ENCODE data around the gene TSPAN9.

Gene TSPAN9

DNA sequence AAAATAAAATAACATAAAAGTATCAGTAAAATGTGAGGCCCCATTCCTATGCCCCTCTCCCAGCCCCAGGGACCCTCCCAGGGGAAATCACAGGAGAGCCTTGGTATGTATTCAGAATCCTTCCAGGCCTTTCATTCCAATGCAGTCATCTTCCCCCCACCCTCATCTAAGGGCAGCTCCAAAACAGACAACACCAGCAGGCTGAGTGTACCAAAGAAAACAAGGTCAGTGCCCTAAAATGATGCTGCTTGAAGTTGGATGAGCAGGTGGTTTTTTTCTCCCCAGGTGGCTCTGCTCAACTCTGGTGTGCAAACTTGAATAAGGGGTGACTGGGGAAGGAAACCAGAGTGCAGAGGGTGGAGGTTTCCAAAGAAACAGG is 56.2 kb downstream of the TSPAN9 start:
- Mint-ChIP-seq H3K4me1 (peaks cover 21% of the 10 kb centered on the region), H3K4me3 (no peak overlapping the region), H3K27me3 (peaks cover 18% of the 10 kb centered on the region), H3K9me3 (no peaks in the 10 kb centered on the region), H3K36me3 (no peaks in the 10 kb centered on the region), H3K27ac (no peak overlapping the region)

DNA sequence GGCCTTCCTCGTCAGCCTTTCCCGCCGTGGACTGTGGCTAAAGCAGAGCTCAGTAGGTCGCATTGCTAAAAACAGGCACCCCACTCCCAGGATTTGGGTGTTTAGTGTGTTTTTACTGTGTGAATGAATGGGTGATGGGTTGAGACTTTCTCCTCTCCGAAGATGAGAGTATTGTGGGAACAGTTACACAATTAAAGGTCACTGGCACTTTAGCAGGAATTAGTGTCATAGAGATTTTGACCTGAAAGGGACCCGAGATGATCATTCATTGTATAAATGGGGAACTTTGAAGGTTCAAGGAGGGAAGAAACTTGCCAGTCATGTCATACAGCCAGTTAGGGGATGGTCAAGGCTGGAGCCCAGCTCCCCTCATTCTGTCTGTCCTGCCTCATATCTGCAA is 56.9 kb downstream of the TSPAN9 start:
- Mint-ChIP-seq H3K27me3 (peaks cover 12% of the 10 kb centered on the region), H3K27ac (no peak overlapping the region), H3K4me1 (peaks cover 19% of the 10 kb centered on the region), H3K9me3 (no peaks in the 10 kb centered on the region), H3K36me3 (no peaks in the 10 kb centered on the region), H3K4me3 (no peak overlapping the region)

DNA sequence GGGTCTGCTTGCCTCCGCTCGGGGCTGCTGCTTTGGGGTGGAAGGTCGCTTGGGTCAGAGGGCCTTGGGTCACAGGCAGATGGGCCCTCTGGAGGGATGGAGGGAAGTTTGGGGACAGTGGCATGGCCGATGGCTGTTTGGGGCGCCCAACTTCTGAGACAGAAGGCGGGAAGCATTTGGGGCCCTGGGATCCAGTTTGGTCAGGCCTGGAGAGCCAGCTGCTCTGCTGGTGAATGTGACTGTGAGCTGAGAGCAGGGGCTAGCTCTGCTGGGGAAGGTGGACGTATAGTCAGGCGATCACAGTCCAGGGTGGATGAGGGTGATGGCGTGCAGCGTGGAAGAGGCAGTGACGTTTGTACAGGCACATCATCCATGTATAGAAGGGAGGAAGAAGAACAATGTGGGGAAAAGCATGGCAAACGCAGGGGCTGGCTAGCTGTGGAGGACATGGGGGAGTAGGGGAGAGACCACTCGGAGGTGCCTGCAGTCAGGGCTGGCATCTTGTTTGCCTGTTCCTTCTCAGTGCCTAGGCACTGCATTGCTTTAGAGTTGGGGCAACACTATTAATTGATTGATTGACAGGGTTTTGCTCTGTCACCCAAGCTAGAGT is 57.5 kb downstream of the TSPAN9 start:
- no peak overlapping the region for H3K27ac Mint-ChIP-seq
- no peak overlapping the region for H3K4me3 Mint-ChIP-seq
- peaks cover 14% of the 10 kb centered on the region for H3K4me1 Mint-ChIP-seq
- no peaks in the 10 kb centered on the region for H3K9me3 Mint-ChIP-seq
- H3K36me3 Mint-ChIP-seq, result no peaks in the 10 kb centered on the region
- peaks cover 10% of the 10 kb centered on the region for H3K27me3 Mint-ChIP-seq

DNA sequence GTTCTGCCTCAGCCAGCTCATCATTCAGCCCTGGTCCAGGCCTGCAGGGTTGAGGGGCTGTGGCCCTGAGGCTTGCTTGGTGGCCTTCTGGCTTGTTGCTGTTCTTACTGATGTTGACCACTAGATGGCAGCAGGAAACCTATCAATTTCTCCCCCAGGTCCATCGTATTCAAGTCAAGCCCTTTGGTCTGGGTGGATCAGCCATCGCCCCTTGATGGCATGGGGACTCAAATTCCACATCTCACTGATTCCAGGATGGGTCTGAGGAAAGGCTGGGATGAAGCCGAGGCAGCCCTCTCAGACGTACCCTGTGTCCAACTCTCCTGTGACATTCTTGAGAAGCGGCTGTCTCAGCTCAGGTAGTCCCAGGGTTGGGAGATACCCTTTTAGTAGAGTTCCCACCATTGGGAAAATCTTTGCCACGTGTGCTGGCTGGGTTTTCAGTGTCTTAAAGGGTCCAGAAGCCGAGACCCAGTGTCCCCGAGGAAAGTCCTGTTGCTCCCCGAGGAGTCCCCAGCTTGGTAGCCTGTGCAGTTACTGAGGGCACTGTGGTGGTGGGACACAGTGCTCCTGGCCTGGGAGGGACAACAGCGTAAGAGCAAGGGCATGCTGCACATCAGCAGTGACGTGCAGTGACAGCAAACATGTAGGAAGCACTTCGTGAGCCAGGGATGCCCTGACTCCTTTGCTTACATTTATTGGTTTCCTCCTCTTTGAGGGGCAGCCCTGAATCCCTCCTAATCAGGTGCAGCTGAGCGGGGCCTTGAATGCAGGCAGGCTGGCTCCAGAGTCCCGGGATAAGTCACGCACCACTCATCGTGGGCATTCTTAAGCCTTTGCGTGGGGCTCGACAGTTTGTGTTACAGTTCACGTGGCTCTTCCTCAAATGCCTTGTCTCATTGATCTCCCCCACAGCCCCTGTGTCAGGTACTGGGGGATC is 58.6 kb downstream of the TSPAN9 start:
- Mint-ChIP-seq H3K4me1 (peaks cover 4% of the 10 kb centered on the region), H3K4me3 (no peak overlapping the region), H3K9me3 (no peaks in the 10 kb centered on the region), H3K27ac (no peak overlapping the region), H3K27me3 (peaks cover 11% of the 10 kb centered on the region), H3K36me3 (peaks cover 1% of the 10 kb centered on the region)

DNA sequence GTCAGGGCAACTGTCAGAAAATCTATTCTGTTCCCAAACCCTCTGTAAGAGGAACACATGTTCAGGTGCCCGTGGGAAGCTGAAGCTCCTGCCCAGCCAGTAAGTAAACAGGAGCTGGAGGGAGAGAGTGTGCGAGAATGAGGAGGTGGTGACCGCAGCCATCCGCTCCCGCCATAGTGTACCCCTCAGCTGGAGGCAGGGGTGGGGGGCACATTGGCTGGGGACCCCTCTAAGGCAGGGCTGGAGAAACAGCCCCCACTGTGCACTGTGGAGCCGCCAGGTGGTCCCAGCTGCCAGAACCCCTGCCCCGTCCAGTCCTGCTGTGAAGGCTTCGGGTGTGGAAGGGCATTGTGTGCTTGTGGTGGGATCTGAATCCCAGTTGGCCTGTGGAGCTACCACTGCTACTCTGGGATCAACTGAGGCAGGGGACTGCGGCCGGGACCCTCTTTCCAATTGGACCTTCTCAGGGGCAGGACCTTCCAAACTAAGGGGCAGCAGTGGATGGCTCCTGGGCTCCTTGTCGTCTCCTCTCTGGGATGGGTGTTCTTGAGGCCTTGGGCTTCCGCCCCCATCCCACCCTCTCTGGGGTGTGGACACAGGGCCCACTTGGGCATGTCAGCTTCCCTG is 59.6 kb downstream of the TSPAN9 start:
- Mint-ChIP-seq H3K9me3 (no peaks in the 10 kb centered on the region), H3K27me3 (peaks cover 10% of the 10 kb centered on the region), H3K4me3 (no peak overlapping the region), H3K4me1 (no peaks in the 10 kb centered on the region), H3K27ac (no peak overlapping the region), H3K36me3 (peaks cover 1% of the 10 kb centered on the region)

DNA sequence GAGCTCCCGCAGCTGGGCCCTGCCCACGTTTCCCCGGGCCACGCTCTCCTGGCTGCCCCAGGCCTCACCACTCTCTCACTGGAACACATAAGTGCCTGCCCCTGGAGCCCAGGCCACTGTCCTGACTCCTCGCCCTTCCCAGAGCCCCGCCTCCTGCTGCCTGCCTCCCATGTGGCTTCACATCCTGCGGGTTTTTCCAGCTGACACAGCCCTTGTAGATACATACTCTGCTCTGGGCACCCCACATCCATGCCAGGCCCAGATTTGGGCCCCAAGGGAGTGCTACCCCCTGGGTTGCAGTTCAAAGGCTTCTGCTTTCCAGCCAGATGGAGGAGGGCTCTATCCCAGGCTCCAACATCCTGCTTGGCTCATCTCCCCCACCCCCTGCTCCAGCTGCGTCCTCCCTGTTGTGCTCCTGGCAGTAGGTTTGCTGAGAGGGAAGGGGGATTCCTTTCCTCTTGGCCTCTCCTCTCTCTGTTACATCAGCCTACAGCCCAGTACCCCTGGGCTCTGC is 60.1 kb downstream of the TSPAN9 start:
- H3K4me3 Mint-ChIP-seq, result no peak overlapping the region
- peaks cover 5% of the 10 kb centered on the region for H3K27me3 Mint-ChIP-seq
- H3K36me3 Mint-ChIP-seq, result peaks cover 1% of the 10 kb centered on the region
- H3K4me1 Mint-ChIP-seq, result no peaks in the 10 kb centered on the region
- no peaks in the 10 kb centered on the region for H3K9me3 Mint-ChIP-seq
- H3K27ac Mint-ChIP-seq, result no peak overlapping the region

DNA sequence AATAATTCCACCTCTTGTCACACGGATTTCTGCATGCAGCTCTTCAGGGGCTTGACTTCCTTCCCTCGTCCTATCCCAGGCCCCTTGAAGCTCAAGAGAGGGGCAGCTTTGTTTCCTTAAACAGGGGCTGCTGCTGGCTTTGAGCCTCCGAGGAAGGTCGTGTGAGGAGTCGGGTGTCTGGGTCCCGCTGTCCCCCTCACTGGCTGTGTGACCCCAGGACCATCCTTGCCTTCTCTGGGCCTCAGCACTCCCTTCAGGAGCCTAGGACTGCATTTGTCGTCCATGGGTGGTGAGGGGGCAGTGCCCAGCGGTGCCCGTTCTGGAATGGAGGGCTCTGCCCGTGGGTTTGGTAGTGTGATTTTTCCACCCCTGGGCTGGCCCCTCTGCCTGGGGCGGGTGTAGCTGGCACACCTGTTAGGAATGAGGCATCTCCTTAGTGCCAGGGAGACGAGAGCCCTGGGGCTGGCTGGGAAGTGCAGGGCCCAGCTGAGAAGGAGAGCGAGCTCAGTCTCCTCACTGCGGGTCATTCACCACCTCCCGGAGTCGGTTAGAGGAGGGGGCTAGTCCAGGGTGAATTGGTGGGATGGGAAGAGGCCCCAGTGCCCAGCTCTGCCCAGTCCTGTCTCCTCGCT is 60.8 kb downstream of the TSPAN9 start:
- H3K9me3 Mint-ChIP-seq, result no peaks in the 10 kb centered on the region
- H3K4me1 Mint-ChIP-seq, result no peaks in the 10 kb centered on the region
- no peak overlapping the region for H3K4me3 Mint-ChIP-seq
- peaks cover 1% of the 10 kb centered on the region for H3K36me3 Mint-ChIP-seq
- H3K27ac Mint-ChIP-seq, result no peak overlapping the region
- H3K27me3 Mint-ChIP-seq, result peaks cover 4% of the 10 kb centered on the region

DNA sequence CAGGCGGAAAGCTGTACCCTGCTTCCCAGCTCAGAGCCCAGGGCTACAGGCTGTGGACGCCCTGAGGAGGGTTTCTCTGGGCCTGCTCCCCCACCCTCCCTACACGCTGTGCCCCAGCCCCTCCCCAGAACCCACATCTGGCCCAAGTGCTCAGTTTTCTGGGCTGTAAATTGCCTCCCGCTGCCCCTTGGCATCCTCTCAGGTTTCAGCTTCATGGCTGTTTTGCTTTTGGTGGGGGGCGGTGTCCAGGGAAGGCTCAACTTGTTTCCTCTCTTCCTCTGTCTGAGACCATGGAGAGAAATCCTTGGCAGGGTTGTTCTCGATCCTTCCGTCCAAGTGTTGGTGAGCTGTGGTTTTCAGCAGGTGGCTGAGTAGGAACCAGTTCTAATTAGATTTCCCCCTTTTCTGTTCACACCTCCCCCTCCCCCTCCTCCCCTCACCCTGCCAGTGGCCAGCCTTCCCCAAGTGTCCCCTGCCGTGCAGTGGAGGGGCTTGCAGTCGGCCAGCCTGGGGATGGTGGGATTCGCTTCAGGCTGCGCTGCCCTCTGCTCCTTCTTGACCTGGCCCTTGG is 61.8 kb downstream of the TSPAN9 start:
- Mint-ChIP-seq H3K4me1 (no peaks in the 10 kb centered on the region), H3K4me3 (no peak overlapping the region), H3K36me3 (peaks cover 1% of the 10 kb centered on the region), H3K27ac (no peak overlapping the region), H3K27me3 (peaks cover 4% of the 10 kb centered on the region), H3K9me3 (no peaks in the 10 kb centered on the region)

DNA sequence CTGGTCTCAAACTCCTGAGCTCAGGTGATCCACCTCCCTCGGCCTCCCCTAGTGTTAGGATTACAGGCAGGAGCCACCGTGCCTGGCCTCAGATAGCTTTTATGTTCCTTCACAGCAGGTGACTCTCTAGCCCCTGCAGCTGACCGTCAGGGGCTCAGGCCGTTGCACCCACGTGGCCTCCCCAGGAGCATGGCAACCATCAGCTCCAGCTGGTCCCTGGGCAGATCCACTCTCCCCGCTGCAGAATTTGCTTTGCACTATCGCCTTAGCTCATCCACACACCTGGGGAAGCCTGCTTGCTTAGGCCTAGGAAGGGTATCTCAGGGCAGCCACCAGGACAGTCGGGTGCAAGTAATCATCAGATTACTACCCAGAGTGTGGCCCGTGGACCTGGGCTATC is 62.6 kb downstream of the TSPAN9 start:
- H3K4me1 Mint-ChIP-seq, result no peaks in the 10 kb centered on the region
- H3K9me3 Mint-ChIP-seq, result no peaks in the 10 kb centered on the region
- peaks cover 4% of the 10 kb centered on the region for H3K27me3 Mint-ChIP-seq

DNA sequence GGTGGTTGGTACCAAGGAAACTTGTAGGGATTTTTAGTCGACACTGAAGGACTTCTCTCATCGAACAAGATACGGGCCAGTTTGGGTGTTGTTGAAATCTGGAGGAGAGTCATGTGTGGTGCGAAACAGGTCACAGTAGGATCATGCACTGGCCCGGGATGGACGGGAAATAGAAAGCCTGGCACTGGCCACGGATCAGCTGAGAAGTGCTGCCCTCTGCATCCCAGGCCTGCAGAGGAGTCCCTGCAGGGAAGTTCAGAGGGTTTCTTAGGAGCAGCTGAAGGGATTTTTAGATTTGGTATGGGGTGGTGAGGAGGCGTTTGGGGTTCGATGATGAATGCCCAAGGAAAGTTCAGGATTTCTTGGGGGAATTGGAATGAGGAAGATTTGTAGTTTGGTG is 63.1 kb downstream of the TSPAN9 start:
- Mint-ChIP-seq H3K4me3 (no peak overlapping the region), H3K36me3 (peaks cover 1% of the 10 kb centered on the region), H3K9me3 (no peaks in the 10 kb centered on the region), H3K4me1 (no peaks in the 10 kb centered on the region), H3K27me3 (peaks cover 4% of the 10 kb centered on the region), H3K27ac (no peak overlapping the region)

More for the DNA sequence above, 62.6 kb downstream of the TSPAN9 start:
- no peak overlapping the region for H3K27ac Mint-ChIP-seq
- no peak overlapping the region for H3K4me3 Mint-ChIP-seq
- H3K36me3 Mint-ChIP-seq, result peaks cover 1% of the 10 kb centered on the region

DNA sequence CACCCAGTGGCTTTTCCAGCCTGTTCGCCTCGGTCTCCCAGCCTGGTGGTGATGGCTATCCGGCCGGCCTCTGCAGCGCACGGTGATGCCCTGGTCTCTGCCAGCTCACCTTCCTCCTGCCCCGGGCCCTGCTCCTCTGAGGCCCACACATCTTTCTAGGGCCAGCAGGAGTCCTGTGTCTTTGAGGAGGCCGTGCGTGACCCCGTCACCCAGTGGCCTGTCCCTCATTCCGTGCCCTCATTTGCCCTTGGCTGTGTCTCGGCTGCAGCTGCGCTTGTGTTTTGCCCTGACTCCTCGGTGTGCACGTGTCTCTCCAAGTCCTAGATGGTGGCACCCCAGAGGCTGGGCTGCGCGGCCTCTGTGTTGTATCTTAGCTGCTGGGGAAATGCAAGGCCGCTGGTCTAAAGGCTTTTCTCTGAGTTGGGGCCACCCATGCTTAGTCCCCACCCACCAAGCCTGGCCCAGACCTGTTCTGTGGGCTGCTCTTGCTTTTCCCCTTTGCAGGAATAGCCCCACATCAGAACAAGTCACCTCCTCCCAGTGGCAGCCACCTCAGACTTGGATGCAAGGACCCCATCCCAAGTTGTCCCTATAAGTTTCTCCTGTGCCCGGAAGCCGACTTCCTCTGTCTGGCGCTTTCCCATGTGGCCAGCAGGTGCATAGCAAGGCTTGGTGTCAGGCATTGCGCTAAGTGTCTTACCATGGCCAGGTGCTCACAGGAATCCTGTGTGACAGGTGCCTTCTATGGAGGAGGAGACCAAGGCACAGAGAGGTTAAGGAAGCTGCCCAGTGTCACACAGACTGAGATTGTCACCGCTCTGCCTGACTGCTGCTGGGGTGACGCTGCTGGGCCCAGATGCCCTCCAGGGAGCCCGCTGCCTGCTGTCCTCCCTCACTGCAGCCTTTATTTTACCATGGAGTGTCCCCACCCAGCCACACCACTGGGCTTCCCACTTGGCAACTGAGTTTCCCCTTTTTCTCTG is 64.5 kb downstream of the TSPAN9 start:
- Mint-ChIP-seq H3K27ac (no peak overlapping the region), H3K4me1 (no peaks in the 10 kb centered on the region), H3K4me3 (no peak overlapping the region), H3K36me3 (peaks cover 1% of the 10 kb centered on the region), H3K9me3 (no peaks in the 10 kb centered on the region), H3K27me3 (peaks cover 4% of the 10 kb centered on the region)

DNA sequence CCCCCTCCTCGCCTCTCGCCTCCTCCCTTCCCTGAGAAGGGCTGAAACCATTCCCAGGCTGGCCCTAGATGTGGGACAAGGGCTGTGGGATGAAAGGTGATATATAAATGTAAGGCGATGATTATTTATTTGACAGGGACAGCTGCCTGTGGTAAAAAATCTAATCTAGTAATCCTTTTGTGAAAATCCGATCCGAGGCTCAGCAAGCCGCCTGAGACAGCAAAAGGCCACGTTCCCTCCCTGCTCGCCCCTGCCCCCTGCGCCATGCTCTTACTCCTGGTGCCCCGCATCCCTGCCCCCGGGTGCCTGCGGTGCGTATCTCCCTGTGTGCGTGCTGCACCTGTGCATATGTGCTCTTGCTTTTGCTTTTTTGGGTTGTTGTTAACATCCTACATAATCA is 65.2 kb downstream of the TSPAN9 start:
- peaks cover 4% of the 10 kb centered on the region for H3K27me3 Mint-ChIP-seq
- no peaks in the 10 kb centered on the region for H3K9me3 Mint-ChIP-seq
- no peaks in the 10 kb centered on the region for H3K4me1 Mint-ChIP-seq
- no peak overlapping the region for H3K4me3 Mint-ChIP-seq
- peaks cover 1% of the 10 kb centered on the region for H3K36me3 Mint-ChIP-seq
- H3K27ac Mint-ChIP-seq, result no peak overlapping the region

DNA sequence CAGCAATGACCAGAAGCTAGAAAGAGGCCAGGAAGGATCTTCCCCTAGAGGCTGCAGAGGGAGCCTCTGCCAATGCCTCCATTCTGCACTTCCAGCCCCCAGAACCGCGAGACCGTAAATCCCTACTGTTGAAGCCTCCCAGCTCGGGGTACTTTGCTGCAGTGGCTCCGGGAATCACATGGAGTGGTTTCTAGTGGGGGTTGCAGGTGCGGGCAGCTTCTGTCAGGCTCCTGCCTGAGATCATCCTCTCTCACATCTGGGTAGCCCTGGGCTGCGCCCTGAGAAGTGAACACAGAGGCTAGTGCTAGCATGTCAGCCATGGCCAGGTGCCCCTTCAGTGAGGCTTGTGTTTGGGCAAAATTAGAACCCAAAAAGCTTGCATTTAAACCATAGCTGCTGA is 67.3 kb downstream of the TSPAN9 start:
- H3K27ac Mint-ChIP-seq, result no peak overlapping the region
- H3K9me3 Mint-ChIP-seq, result no peaks in the 10 kb centered on the region
- H3K4me1 Mint-ChIP-seq, result no peaks in the 10 kb centered on the region
- peaks cover 1% of the 10 kb centered on the region for H3K36me3 Mint-ChIP-seq
- H3K4me3 Mint-ChIP-seq, result no peak overlapping the region
- H3K27me3 Mint-ChIP-seq, result peaks cover 4% of the 10 kb centered on the region

DNA sequence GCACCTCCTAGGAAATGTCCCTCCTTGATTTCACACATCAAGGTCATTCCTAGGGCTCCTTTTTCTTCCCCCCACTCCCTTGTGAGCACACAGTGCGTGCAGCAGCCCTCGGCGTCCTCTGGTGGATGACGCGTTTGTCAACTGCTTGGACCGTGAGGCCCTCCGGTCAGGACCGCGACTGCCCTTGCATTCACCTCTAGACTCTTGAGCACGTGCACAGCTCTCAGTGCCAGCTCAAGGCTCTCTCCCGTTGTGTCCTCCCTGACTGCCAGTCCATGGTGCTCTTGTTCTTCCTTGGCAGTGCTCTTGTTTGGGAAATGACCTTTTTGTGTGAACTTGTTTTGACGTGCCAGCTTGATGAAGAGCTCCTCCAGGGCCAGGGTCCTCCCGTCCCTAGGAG is 67.9 kb downstream of the TSPAN9 start:
- no peak overlapping the region for H3K27ac Mint-ChIP-seq
- no peak overlapping the region for H3K4me3 Mint-ChIP-seq
- H3K4me1 Mint-ChIP-seq, result no peaks in the 10 kb centered on the region
- H3K27me3 Mint-ChIP-seq, result peaks cover 4% of the 10 kb centered on the region
- no peaks in the 10 kb centered on the region for H3K9me3 Mint-ChIP-seq
- H3K36me3 Mint-ChIP-seq, result peaks cover 1% of the 10 kb centered on the region
